Adrenal gland (tissue), 5 donors: ENCODE data around the gene RSBN1.

Experiments
- CTCF ChIP-seq, 6 experiments: fragments of 450-650 bp in 4 of 6; fragments of 200-600 bp in 2 of 6; sonication (generic) in 1 of 6; IDR thresholded peaks; 1 replicate in 5 of 6; 2 replicates in 1 of 6; pipeline versions ENCODE4 v1.5.1 to v1.8.0; 2016 to 2021; ENCODE audit warnings: antibody characterized with exemption in 6 of 6, mild to moderate bottlenecking in 2 of 6, moderate library complexity in 1 of 6
- POLR2A ChIP-seq, 2 donors: fragments of 450-650 bp; IDR thresholded peaks; one replicate each; pipeline ENCODE4 v1.6.1; 2017; ENCODE audit warnings: antibody characterized with exemption in 2 of 2, mild to moderate bottlenecking in 2 of 2, moderate library complexity in 1 of 2
- donor health status: DM: no; HTN: no; CAD: no.

- TF ChIP-seq POLR2A (IDR thresholded peaks at IDR 0.05) (no peak), CTCF (IDR thresholded peaks at IDR 0.05) (no peak)
These were observed 24.6 kb downstream of the RSBN1 start for GRCh38 chr1:113787663-113788062.
